ENCODE results near the gene STXBP4.

STXBP4 gene

DNA sequence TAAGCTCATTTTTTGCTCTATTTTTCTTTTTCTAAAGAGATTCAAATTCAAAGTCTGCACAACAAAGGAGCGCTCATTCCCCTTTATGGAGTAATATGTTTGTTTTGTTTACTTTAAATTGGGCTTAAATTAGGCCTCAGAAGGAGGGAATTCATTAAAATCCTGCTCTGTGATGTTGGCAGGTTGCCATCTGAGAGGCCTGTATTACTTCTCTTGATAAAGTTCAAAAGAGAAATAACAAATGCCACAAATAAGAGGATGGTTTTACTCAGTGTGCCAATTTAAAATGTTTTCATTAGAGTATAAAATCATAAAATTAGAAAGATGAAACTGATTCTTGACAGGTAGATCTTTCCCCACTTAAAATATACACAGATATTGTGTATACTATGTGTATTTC lies 241.7 kb downstream of the STXBP4 start:
- no peak overlapping the region for H3K27ac ChIP-seq
- no peak for DNase-seq (ENCODE audit: low read depth, low spot score)

DNA sequence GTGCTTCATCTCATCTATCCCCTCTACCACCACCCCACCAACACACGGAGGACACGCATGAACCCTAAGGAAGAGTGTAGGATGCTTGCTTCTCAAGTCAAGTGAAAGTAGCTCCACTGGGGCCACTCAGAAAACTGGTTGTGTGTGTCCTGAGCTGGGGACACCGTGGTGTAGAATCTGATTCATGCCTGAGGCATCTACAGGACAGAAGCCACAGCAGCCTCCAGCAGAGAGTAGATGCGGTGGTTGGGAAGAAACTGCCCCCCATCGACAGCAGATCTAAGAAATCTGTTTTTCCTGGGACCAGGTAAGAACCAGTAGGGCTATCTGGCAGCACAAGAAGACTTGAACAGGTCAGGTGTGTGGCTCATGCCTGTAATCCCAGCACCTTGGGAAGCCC lies 244.3 kb downstream of the STXBP4 start:
- DNase-seq (ENCODE audit: low read depth, low spot score), result no peak
- H3K27ac ChIP-seq, result no peak overlapping the region

DNA sequence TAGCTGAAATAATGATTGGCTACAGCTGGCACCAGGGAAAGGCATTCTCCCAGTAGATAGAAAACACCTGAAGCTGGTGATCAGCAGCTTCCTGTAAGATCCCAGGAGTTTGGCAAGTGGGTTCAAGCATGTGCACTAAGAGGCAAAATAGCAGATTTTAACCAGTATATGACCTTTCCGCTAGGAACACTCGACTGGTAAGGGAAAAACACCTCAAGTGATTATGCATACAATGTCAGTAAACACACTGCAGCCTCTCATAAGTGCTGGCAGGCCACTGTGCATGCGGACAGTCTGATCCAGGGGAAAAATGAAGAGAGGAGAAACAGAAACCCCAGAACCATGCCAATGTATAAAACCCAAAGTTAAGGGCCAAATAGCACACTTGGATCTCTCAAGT lies 247.1 kb downstream of the STXBP4 start:
- DNase-seq (ENCODE audit: low read depth, low spot score), result no peak
- H3K27ac ChIP-seq, result no peak overlapping the region

DNA sequence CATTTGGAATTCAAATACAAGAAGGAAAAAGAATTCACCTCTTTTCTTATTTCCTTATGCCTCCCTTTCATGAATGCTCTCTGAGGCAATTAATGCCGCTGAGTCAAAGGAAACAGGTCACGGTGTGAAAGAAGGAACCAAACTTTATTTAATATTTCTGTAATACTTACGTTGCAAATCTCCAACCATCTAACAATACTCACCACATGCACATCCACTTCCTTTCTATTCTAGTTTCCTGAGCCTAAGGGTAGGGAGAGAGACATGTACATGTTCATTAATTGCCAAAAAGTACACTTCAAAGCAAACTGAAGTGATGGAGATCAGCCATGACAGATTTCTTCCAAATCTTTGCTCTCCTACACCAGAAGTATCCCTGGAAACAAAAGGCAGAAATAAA lies 248.3 kb downstream of the STXBP4 start:
- no peak overlapping the region for H3K27ac ChIP-seq
- DNase-seq (ENCODE audit: low read depth, low spot score), result no peak

DNA sequence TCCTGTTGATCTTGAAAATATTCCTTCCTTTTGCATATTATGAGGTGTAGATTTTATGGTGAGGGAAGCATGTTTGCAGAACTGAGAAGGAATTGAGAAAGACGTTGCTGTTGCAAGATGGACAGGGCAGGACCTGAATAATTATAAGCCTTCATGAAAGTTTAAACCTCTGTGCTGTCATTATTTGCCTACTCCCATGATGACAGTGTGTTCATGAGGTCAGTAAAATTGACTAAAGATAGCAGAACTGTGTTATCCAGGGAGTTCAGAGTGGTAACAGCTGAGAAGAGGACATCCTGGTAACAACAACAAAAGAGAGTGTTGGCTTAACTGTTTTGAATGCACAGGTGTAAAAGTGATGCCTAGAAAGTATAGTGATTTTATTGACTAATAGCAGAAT lies 250.9 kb downstream of the STXBP4 start:
- DNase-seq (ENCODE audit: low read depth, low spot score), result no peak
- H3K27ac ChIP-seq, result no peak overlapping the region

DNA sequence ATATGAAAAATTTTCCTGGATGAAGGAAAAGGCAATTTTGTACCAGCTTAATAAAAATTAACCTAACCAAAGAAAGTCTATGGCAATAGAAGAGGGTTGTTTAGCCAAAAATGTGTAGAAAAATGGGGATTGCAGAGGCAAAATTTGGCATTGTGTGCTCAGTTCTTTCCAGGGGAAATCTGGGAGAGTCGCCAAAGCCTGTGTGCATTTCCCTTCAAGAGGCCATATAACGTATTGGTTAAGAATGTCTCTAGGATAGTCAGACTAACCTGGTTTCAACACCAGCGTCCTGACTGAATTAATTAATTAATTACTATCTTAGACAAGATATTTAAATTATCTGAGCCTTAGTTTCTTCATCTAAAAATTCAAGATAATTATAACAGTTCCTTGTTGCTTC lies 251.4 kb downstream of the STXBP4 start:
- no peak for DNase-seq (ENCODE audit: low read depth, low spot score)
- no peak overlapping the region for H3K27ac ChIP-seq

Measured in epithelial cell of prostate (primary cell).